ENCODE results near the gene SPINK8. TPM values are rescaled to one million over a fixed set of nuclear protein-coding genes. Genes with fewer than 3 reads are reported as not detected.

The SPINK8 gene
- total and polyA plus RNA-seq, 2 donors (not counting 3 experiments of a cell fraction or from before 2014, with no cell fraction given): not detected

GRCh38 chr3:48320996-48321395 is 12.5 kb downstream of the SPINK8 start:
- CTCF ChIA-PET: interaction anchor here (2.5 kb wide), 1 partner anchor 115 kb away, joined by 15 read pairs; no protein-coding TSS in a partner anchor
- no TSS peak for BruUV-seq (replicated peaks)

GRCh38 chr3:48318713-48319468 is 14.6 kb downstream of the SPINK8 start:
- dilution Hi-C loops (cut with MboI; ENCODE audit: extremely low pct_ligation_motif_present, low sequenced_read_pairs): no loop called here
- H3K27ac ChIP-seq (ENCODE audit: insufficient read depth, low read depth, low read length): no peak overlapping the region
- peaks cover 17 to 19% of the 10 kb centered on the region in 2 experiments for H3K27me3 ChIP-seq (ENCODE audit: control insufficient read depth in 2 of 2, insufficient read depth in 2 of 2, low read length in 2 of 2)
- H3K9me3 ChIP-seq (replicated peaks; ENCODE audit: control insufficient read depth, insufficient read depth, low read length): peaks cover 5% of the 10 kb centered on the region
- CTCF ChIA-PET: interaction anchor here (1.0 to 1.3 kb wide), 3 partner anchors 11 to 117 kb away, joined by 3 to 5 read pairs (median 4); no protein-coding TSS in a partner anchor
- H3K9me1 ChIP-seq (replicated peaks; ENCODE audit: control insufficient read depth, extremely low read depth, insufficient read depth, low read length): no peaks in the 10 kb centered on the region
- POLR2A ChIA-PET: no interaction called here
- TF ChIP-seq JUN (IDR thresholded peaks at IDR 0.05; ENCODE audit: borderline replicate concordance, insufficient read depth, insufficient read length, low read depth) (no peak), EZH2 (IDR thresholded peaks at IDR 0.05; ENCODE audit: borderline replicate concordance, low read depth, low read length, severe bottlenecking) (no peak), MYC (IDR thresholded peaks at IDR 0.05; ENCODE audit: low read depth, low read length) (no peak), GATA2 (IDR thresholded peaks at IDR 0.05; ENCODE audit: insufficient read depth, insufficient read length, low read depth, low read length) (no peak), FOS (IDR thresholded peaks at IDR 0.05; ENCODE audit: borderline replicate concordance, insufficient read depth, low read length) (no peak), POLR2A (IDR thresholded peaks at IDR 0.05; ENCODE audit: low read depth, low read length) (no peak), CTCF (IDR thresholded peaks at IDR 0.05; ENCODE audit: extremely low read depth in 1 of 2, insufficient read depth in 1 of 2, low read depth in 1 of 2, low read length in 2 of 2) (no peak), POLR2AphosphoS5 (IDR thresholded peaks at IDR 0.05; ENCODE audit: insufficient read depth, low read depth, low read length) (no peak), MAX (IDR thresholded peaks at IDR 0.05; ENCODE audit: insufficient read depth, insufficient read length) (no peak)
- H3K4me3 ChIP-seq (replicated peaks in 1 of 3; ENCODE audit: insufficient read depth in 1 of 3, low read depth in 1 of 3, low read length in 3 of 3): no peak overlapping the region
- H3K79me2 ChIP-seq (ENCODE audit: control insufficient read depth, insufficient read depth, low read length): no peaks in the 10 kb centered on the region
- H3K4me1 ChIP-seq (ENCODE audit: control insufficient read depth, extremely low read depth, insufficient read depth, low read length): no peaks in the 10 kb centered on the region
- DNase-seq (ENCODE audit: low read depth, low spot score) (no peak), FAIRE-seq (no peak)
- H3K9ac ChIP-seq (replicated peaks; ENCODE audit: extremely low read depth, insufficient read depth, low read length): no peak overlapping the region
- no TSS peak for BruUV-seq (replicated peaks)
- no peaks in the 10 kb centered on the region for H4K20me1 ChIP-seq (replicated peaks; ENCODE audit: control insufficient read depth, extremely low read depth, insufficient read depth, low read length)
- H2AFZ ChIP-seq (ENCODE audit: low read depth, low read length): no peak overlapping the region
- intact Hi-C loops (cut with micrococcal nuclease): no loop called here
- no peak overlapping the region for H3K4me2 ChIP-seq (ENCODE audit: insufficient read depth, low read length)
- no peaks in the 10 kb centered on the region for H3K36me3 ChIP-seq (ENCODE audit: control insufficient read depth in 2 of 2, extremely low read depth in 1 of 2, insufficient read depth in 2 of 2, low read length in 2 of 2)

More at GRCh38 chr3:48320996-48321395, 12.5 kb downstream of the SPINK8 start:
- intact Hi-C loops (cut with micrococcal nuclease) (no loop called here), dilution Hi-C loops (cut with MboI; ENCODE audit: extremely low pct_ligation_motif_present, low sequenced_read_pairs) (no loop called here)
- H3K79me2 ChIP-seq (ENCODE audit: control insufficient read depth, insufficient read depth, low read length): no peaks in the 10 kb centered on the region
- DNase-seq (ENCODE audit: low read depth, low spot score): no peak
- no peaks in the 10 kb centered on the region for H3K9me3 ChIP-seq (replicated peaks; ENCODE audit: control insufficient read depth, insufficient read depth, low read length)
- no peak overlapping the region for H3K4me3 ChIP-seq (replicated peaks in 1 of 3; ENCODE audit: insufficient read depth in 1 of 3, low read depth in 1 of 3, low read length in 3 of 3)
- no peak overlapping the region for H3K9ac ChIP-seq (replicated peaks; ENCODE audit: extremely low read depth, insufficient read depth, low read length)
- TF ChIP-seq MYC (IDR thresholded peaks at IDR 0.05; ENCODE audit: low read depth, low read length): no peak
- no peak for TF ChIP-seq GATA2 (IDR thresholded peaks at IDR 0.05; ENCODE audit: insufficient read depth, insufficient read length, low read depth, low read length)
- FAIRE-seq: no peak
- no peak overlapping the region for H3K27ac ChIP-seq (ENCODE audit: insufficient read depth, low read depth, low read length)
- no peaks in the 10 kb centered on the region for H3K4me1 ChIP-seq (ENCODE audit: control insufficient read depth, extremely low read depth, insufficient read depth, low read length)
- POLR2A ChIA-PET: no interaction called here
- no peaks in the 10 kb centered on the region for H4K20me1 ChIP-seq (replicated peaks; ENCODE audit: control insufficient read depth, extremely low read depth, insufficient read depth, low read length)
- no peaks in the 10 kb centered on the region for H3K36me3 ChIP-seq (ENCODE audit: control insufficient read depth in 2 of 2, extremely low read depth in 1 of 2, insufficient read depth in 2 of 2, low read length in 2 of 2)
- H3K4me2 ChIP-seq (ENCODE audit: insufficient read depth, low read length): no peak overlapping the region
- peaks cover 17 to 19% of the 10 kb centered on the region in 2 experiments for H3K27me3 ChIP-seq (ENCODE audit: control insufficient read depth in 2 of 2, insufficient read depth in 2 of 2, low read length in 2 of 2)
- no peaks in the 10 kb centered on the region for H3K9me1 ChIP-seq (replicated peaks; ENCODE audit: control insufficient read depth, extremely low read depth, insufficient read depth, low read length)
- H2AFZ ChIP-seq (ENCODE audit: low read depth, low read length): no peak overlapping the region

Data from endothelial cell of umbilical vein (primary cell).